ENCODE data around the gene IER5L. TPM values are rescaled to one million over a fixed set of nuclear protein-coding genes. Genes with fewer than 3 reads are reported as not detected.

IER5L gene
- total and polyA plus RNA-seq, 2 donors (not counting 3 experiments of a cell fraction or from before 2014, with no cell fraction given): 5.3 to 12.3 TPM

- Histone ChIP-seq H4K20me1 (replicated peaks; ENCODE audit: control insufficient read depth, extremely low read depth, insufficient read depth, low read length) (no peaks in the 10 kb centered on the region), H3K4me3 (replicated peaks in 1 of 3; ENCODE audit: insufficient read depth in 1 of 3, low read depth in 1 of 3, low read length in 3 of 3) (no peak overlapping the region), H2AFZ (ENCODE audit: low read depth, low read length) (no peak overlapping the region), H3K4me1 (ENCODE audit: control insufficient read depth, extremely low read depth, insufficient read depth, low read length) (no peaks in the 10 kb centered on the region), H3K36me3 (ENCODE audit: control insufficient read depth in 2 of 2, extremely low read depth in 1 of 2, insufficient read depth in 2 of 2, low read length in 2 of 2) (no peaks in the 10 kb centered on the region), H3K27ac (ENCODE audit: insufficient read depth, low read depth, low read length) (no peak overlapping the region), H3K9me1 (replicated peaks; ENCODE audit: control insufficient read depth, extremely low read depth, insufficient read depth, low read length) (no peaks in the 10 kb centered on the region), H3K9me3 (replicated peaks; ENCODE audit: control insufficient read depth, insufficient read depth, low read length) (no peaks in the 10 kb centered on the region), H3K27me3 (ENCODE audit: control insufficient read depth in 2 of 2, insufficient read depth in 2 of 2, low read length in 2 of 2) (no peaks in the 10 kb centered on the region), H3K4me2 (ENCODE audit: insufficient read depth, low read length) (no peak overlapping the region), H3K79me2 (ENCODE audit: control insufficient read depth, insufficient read depth, low read length) (no peaks in the 10 kb centered on the region), H3K9ac (replicated peaks; ENCODE audit: extremely low read depth, insufficient read depth, low read length) (no peak overlapping the region)
- no peak for FAIRE-seq
- dilution Hi-C loops (cut with MboI; ENCODE audit: extremely low pct_ligation_motif_present, low sequenced_read_pairs) (no loop called here), intact Hi-C loops (cut with micrococcal nuclease) (loop anchor here (10.0 kb wide), 1 partner anchor 125 kb away; no protein-coding TSS in a partner anchor)
- CTCF ChIA-PET: interaction anchor here (1.2 to 1.4 kb wide), 3 partner anchors 18 to 70 kb away, joined by 3 read pairs; no protein-coding TSS in a partner anchor
- no peak for DNase-seq (ENCODE audit: low read depth, low spot score)
- TF ChIP-seq MYC (IDR thresholded peaks at IDR 0.05; ENCODE audit: low read depth, low read length) (no peak), EZH2 (IDR thresholded peaks at IDR 0.05; ENCODE audit: borderline replicate concordance, low read depth, low read length, severe bottlenecking) (no peak), GATA2 (IDR thresholded peaks at IDR 0.05; ENCODE audit: insufficient read depth, insufficient read length, low read depth, low read length) (no peak), POLR2A (IDR thresholded peaks at IDR 0.05; ENCODE audit: low read depth, low read length) (no peak), CTCF (IDR thresholded peaks at IDR 0.05; ENCODE audit: extremely low read depth in 1 of 2, insufficient read depth in 1 of 2, low read depth in 1 of 2, low read length in 2 of 2) (no peak), FOS (IDR thresholded peaks at IDR 0.05; ENCODE audit: borderline replicate concordance, insufficient read depth, low read length) (no peak), JUN (IDR thresholded peaks at IDR 0.05; ENCODE audit: borderline replicate concordance, insufficient read depth, insufficient read length, low read depth) (no peak), MAX (IDR thresholded peaks at IDR 0.05; ENCODE audit: insufficient read depth, insufficient read length) (no peak), POLR2AphosphoS5 (IDR thresholded peaks at IDR 0.05; ENCODE audit: insufficient read depth, low read depth, low read length) (no peak)
- no TSS peak for BruUV-seq (replicated peaks)
- POLR2A ChIA-PET: no interaction called here
Observed at GRCh38 chr9:129209580-129209979, 31.5 kb upstream of the IER5L start.

Measured in endothelial cell of umbilical vein (primary cell).